Measurements from ENCODE around the gene SDK1.

GRCh38 chr7:3606436-3606835 is 305.4 kb downstream of the SDK1 start:
- TF ChIP-seq CTCF (IDR thresholded peaks at IDR 0.05) (no peak), POLR2A (IDR thresholded peaks at IDR 0.05) (no peak)
